LHCN-M2 (cell line): Measurements from ENCODE around the gene STK32C. TPM values are rescaled to one million over a fixed set of nuclear protein-coding genes. Genes with fewer than 3 reads are reported as not detected.

Experiments used
- DNase-seq: peaks from one replicate; pipeline ENCODE4 v3.0.0-alpha.2; 2012; ENCODE audit warnings: low read depth
- total RNA-seq: library from RNA; depleted of rRNA; stranded (reverse); fragments of >200 nt; gene quantifications from 2 replicates; pipeline ENCODE4 v1.2.3, GENCODE V29; 2014

Gene STK32C
- total RNA-seq, 1 experiment from 2014 or later = 12.6 TPM

- DNase-seq = no peak
These were observed 58.5 kb downstream of the STK32C start for GRCh38 chr10:132249226-132249724.

- peak; percentile 10 for DNase-seq
These were observed 59.1 kb downstream of the STK32C start for GRCh38 chr10:132248455-132249225.

GRCh38 chr10:132247943-132248342 is 59.8 kb downstream of the STK32C start:
- peak; percentile 66 for DNase-seq

GRCh38 chr10:132246296-132246695 is 61.5 kb downstream of the STK32C start:
- DNase-seq = no peak

GRCh38 chr10:132245056-132245455 is 62.7 kb downstream of the STK32C start:
- DNase-seq = no peak

- no peak for DNase-seq
These were observed 64.1 kb downstream of the STK32C start for GRCh38 chr10:132243626-132244025.

- no peak for DNase-seq
These were observed 64.6 kb downstream of the STK32C start for GRCh38 chr10:132243141-132243540.

GRCh38 chr10:132242103-132242840 is 65.5 kb downstream of the STK32C start:
- no peak for DNase-seq

GRCh38 chr10:132241496-132241895 is 66.3 kb downstream of the STK32C start:
- DNase-seq = no peak

- DNase-seq = no peak
These were observed 66.7 kb downstream of the STK32C start for GRCh38 chr10:132241086-132241485.

GRCh38 chr10:132240581-132240980 is 67.2 kb downstream of the STK32C start:
- DNase-seq = no peak

GRCh38 chr10:132240156-132240555 is 67.6 kb downstream of the STK32C start:
- DNase-seq = no peak

GRCh38 chr10:132239126-132240031 is 68.4 kb downstream of the STK32C start:
- DNase-seq = no peak

- DNase-seq = no peak
These were observed 69.2 kb downstream of the STK32C start for GRCh38 chr10:132238371-132239125.

- DNase-seq = no peak
These were observed 69.9 kb downstream of the STK32C start for GRCh38 chr10:132237871-132238270.

GRCh38 chr10:132237396-132237795 is 70.4 kb downstream of the STK32C start:
- no peak for DNase-seq

- no peak for DNase-seq
These were observed 70.9 kb downstream of the STK32C start for GRCh38 chr10:132236881-132237280.

- no peak for DNase-seq
These were observed 71.6 kb downstream of the STK32C start for GRCh38 chr10:132236161-132236560.

- DNase-seq = no peak
These were observed 72.9 kb downstream of the STK32C start for GRCh38 chr10:132234860-132235259.

- DNase-seq = no peak
These were observed 74.2 kb downstream of the STK32C start for GRCh38 chr10:132233501-132234085.

- no peak for DNase-seq
These were observed 74.8 kb downstream of the STK32C start for GRCh38 chr10:132232981-132233380.
